ENCODE data around the gene STIM2.

DNA sequence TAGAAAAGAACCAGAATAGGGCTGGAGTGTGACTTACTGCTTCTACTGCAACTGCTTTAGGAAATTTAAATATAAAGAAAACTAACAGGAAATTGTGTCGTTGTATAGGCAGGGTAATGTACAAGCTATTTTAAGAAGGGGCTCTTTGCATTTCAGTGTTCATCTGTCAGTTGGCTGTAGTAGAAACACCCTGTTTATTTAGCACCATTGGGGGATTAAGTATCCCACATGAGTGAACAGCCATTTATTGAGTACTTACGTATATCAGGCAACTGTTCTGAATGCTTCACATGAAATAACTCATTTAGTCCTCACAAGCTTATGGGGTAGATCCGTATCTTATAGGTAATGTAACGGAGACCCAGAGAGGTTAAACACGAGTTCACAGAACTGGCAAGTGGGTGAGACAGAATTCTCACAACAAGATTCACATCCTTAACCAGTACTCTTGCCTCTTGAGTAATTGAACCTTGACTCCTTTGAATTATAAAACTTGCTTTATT is 23.9 kb downstream of the STIM2 start:
- TF ChIP-seq CTCF (conservative IDR thresholded peaks at IDR 0.05), result no peak
- TF ChIP-seq EZH2 (IDR thresholded peaks at IDR 0.05; ENCODE audit: low read depth), result no peak

All from PC-9 (cell line).